ENCODE measurements around the gene AGT.
"Not testable (repeated sequence)": the region's sequence is repeated elsewhere in the genome, so short reads cannot be mapped to it uniquely, and the experiment has no call there.

Gene AGT

DNA sequence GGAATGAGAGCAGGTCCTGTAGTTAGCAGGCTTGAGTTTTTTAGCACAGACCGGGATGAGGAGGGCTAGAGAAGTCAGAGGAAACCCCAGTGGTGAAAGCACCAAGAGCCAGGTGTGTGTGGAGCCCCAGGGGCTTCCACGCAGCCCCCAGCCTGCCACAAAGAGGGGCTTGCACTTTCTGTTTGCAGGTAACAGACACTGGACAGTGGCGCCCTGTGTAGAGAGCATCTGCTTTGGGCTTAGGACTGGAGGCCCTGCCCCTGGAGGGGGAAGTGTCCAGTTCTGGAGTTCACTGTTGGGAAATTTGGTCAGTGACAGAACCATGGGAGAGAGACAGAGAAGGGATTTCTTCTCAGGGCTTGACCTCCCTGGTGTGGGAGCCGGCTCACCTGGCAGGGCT lies 19.5 kb downstream of the AGT start:
- FAIRE-seq (no peak), DNase-seq (ENCODE audit: insufficient read length, low spot score) (no peak)

DNA sequence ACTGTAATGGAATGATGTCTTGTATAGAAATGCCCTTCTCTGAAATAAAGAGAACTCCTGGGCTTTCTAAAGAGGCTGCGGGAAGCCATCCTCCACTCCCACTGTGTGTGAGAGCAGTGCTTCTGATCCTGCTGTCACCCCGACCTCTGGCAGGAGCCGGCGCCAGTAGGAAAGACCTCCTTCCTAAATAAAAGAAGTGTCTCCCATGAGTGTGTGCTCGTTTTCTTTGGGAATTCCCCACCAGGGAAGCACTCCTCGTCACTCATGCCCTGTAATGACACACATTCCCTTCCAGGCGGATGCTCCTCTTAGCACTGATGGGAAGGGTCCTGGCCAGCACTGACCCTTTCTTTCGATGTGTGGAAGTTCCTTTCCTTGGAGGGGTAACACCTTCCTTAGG lies 20.1 kb downstream of the AGT start:
- DNase-seq (ENCODE audit: insufficient read length, low spot score): no peak
- FAIRE-seq: no peak

DNA sequence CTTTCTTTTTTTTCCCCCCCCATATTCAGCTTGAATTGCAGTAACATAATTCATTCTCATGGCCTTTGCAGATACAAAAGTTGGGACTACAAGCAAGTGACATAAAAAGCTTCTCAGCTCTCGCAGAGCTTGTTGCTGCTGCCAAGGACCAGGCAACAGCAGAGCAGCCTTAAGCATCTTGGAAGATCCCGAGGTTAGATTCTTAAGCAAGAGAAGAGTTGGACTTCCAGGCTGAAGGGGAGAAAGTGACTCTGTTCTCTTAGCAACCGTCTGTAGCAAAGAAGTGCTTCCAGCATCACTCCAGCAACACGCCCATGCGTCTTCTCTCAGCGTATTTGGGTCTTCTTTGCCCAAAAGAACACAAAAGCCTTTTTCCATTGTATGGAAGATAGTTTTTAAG lies 20.7 kb downstream of the AGT start:
- no peak for FAIRE-seq
- no peak for DNase-seq (ENCODE audit: insufficient read length, low spot score)

DNA sequence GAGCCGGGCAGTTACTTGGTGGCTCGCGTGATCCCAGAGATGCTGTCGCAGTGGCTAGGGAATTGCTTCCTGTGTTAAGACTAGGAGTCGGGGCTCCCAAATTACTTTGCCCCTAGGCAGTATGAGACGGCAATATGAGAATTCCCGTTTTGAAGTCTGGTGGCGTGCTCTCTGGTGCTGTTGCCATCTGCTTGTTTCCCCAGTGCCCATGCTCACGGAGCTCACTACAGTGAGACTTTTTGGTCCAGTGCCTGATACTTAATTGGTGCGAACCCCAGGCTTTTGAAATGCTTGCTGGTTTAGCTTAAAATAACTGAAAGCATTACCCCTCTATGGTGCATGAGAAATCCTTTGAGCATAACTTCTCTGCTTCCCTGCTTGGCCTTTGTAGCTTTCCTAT lies 22.3 kb downstream of the AGT start:
- FAIRE-seq (no peak), DNase-seq (ENCODE audit: insufficient read length, low spot score) (no peak)

DNA sequence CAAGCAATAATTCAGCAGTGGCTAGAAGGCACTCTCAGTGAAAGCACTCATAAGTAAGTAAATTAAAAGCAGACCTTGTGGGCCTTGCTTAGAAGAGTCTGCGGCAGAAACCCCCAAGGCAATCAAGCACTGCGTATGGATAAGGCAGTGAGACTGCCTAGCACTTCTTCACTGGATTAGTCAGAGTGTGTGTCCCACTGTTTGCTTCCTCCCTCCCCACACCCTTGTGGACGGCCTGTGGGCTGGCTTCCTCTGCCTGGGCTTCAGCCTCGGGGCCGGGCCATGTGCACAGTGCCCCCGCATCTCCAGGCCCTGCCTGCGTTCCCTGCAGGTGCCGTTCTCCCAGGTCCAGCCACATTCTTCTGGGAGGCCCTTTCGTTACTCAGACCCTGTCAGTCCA lies 23.8 kb downstream of the AGT start:
- no peak for FAIRE-seq
- no peak for DNase-seq (ENCODE audit: insufficient read length, low spot score)

DNA sequence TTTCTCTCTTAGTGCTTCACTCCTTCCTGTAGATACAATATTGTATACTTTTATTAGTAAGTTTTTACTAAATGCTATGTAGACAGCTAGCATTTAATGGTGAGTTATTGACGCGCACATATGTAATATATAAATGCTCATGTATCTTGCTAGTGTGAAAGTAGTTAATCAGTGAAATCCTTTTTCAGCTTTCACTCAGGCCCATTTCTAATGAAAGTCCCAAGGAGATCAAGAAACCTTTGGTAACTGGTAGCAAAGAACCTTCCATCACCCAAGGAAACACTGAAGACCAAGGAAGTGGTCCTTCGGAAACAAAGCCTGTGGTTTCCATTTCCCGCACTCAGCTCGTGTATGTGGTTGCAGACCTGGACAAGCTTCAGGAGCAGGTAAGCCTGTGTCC lies 27.2 kb downstream of the AGT start:
- DNase-seq (ENCODE audit: insufficient read length, low spot score): no peak
- no peak for FAIRE-seq

DNA sequence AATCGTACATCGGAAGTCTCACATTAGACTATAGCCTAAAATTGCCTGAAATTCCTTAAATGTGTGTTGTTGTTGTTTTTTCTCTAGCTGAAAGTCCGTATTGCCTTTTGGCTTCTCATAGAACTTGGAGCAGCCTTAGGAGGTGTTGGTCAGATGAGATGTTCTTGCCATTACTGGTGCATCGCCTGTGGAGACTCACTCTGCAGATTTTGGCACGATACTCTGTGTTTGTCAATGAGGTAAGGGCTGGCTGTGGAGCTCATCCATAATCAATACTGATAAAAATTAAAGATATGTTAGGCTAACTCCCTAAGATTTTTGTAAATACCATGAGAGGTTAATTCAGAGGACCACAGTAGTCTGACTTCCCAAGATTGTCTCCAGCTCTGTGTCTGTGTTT lies 28.9 kb downstream of the AGT start:
- DNase-seq (ENCODE audit: insufficient read length, low spot score) (no peak), FAIRE-seq (no peak)

DNA sequence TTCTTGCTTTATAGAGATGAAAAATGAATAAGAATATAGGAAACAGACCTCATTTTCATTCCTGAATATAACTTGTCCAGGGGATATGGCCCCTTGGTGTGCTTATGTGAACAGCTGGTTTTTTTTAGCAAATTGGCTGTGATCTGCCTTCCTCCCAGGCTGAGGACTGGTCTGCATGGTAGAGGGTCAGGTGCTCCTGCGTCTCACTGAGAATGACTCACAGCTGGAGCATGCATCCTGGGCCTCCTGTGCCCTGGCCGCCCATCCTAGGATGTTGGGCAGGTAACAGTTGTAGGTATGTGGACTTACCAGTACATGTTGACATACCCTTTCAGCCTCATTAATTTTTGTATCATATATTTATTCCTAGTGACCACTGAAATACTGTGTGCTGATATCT lies 29.8 kb downstream of the AGT start:
- DNase-seq (ENCODE audit: insufficient read length, low spot score) (no peak), FAIRE-seq (no peak)

DNA sequence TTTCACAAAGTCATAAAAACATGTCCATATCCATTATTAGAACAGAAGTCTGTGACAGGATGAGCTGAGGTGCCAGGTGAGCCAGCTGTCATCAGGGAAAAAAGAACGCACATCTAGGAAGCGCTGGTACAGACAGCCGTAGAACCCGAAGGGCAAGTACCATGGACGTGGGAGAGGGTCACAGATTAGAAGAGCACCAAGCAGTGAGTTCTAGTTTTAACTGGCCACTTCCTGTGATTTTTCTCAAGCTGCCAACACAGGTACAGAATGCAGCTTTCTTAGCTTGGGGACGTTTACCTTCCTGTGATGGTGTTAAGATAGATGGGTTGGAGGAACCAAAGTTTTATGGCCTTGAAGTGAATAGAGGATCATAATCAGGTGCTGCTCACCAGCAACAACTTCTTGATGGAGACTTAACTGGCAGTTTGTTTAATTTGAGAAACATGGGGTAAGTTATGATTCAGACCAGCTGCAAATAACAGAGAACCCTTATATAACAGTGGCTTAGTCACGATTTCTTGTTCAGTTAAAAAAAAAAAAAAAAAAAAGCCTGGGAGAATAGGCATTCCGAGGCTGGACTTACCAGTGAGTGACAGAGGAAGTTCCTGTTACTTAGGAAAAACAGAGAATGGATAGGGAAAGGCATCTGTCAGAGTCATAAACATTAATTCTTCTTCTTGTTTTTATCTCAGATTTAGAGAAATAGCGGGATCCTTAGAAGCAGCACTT lies 30.9 kb downstream of the AGT start:
- FAIRE-seq: no peak

DNA sequence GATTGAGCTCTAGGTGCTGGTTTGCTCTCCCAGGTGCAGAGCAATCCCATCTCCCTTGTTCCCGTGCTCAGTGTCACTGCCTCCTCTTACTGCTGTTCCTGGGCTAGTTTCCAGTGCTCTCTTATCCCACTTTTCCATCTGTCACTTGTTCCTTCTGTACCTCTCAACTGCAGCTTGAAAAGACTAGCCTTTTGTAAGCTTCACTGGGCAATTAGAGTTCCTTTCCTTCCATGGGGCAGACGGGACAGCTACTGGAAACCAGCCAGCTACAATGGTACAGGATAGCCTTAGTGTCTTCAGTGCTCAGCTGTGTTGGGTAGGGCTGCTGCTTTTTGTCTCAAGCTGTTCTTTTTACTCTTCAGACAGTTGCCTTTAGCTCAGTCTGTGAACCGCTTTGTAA lies 31.6 kb downstream of the AGT start:
- DNase-seq (ENCODE audit: insufficient read length, low spot score) (no peak), FAIRE-seq (no peak)

More for the DNA sequence above, 30.9 kb downstream of the AGT start:
- no peak for DNase-seq (ENCODE audit: insufficient read length, low spot score)

DNA sequence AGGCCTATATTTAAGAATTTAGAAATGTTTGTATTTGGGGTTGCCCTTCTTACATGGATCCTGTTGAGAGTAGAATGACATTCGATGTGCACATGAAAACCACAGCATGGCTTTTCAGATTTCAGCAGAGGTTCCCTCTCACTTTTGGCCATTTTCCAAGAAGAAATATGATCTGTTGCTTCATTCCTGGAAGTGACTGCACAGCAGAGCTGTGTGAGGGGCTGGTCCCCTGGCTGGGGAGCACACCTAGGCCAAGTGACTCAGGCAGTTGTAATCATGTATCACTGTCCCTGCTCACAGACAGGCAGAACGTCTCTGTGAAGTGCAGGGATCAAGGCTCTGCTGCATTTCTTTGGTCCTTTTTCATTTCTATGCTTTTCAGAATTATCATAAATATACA lies 32.3 kb downstream of the AGT start:
- FAIRE-seq: no peak
- peak; percentile 67 for DNase-seq (ENCODE audit: insufficient read length, low spot score)

DNA sequence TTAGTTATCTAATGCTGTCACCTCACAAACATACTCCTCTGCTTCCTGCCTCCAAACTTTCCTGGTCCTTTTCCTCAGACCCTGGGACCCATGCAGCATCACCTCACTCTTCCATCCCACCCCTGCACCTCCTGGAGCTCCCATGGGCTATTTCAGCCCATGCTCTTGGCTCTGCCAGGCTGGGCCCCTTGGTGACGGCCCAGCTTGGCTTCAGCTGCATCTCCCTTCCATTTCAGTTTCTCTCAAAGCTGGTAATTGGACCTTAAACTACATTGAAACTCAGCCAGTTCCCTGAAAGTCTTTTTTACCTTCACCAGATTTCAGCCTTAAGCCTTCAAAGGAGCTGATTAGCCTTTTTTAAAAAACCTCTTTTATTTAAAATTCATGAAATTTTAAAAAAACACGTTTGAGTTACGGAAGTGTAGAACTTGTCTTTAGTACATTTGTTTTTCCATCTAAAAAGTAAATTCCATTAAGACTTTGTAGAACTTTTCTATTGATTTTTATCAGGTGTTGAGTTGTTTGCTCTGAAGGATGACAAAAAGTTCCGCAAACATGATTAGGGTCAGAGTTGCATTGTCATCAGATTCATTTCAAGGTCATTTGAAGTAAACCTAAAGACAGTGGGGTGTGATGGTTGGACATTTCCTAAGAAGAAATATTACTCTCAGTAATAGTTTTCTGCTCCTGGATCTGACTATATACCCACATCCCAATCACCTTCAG lies 33.5 kb downstream of the AGT start:
- no peak for FAIRE-seq
- no peak for DNase-seq (ENCODE audit: insufficient read length, low spot score)

DNA sequence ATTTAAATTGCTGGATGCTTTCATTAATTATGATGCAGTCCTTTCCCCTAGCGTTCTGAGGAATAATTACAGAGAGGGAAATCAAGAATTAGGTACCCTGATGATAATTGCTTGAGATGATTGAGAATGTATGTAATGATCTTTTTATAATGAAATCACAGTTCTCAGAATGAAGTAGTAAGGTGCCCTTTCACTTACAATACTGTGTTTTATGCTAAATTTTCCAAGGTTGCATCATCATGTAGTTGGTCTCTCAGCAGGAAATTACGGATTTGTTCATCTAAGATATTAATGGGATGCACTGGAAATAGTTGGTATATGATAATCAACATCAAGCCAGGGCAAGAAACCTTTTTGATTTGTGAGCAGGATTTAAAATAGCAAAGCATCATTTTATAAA lies 34.1 kb downstream of the AGT start:
- DNase-seq (ENCODE audit: insufficient read length, low spot score) (no peak), FAIRE-seq (no peak)

DNA sequence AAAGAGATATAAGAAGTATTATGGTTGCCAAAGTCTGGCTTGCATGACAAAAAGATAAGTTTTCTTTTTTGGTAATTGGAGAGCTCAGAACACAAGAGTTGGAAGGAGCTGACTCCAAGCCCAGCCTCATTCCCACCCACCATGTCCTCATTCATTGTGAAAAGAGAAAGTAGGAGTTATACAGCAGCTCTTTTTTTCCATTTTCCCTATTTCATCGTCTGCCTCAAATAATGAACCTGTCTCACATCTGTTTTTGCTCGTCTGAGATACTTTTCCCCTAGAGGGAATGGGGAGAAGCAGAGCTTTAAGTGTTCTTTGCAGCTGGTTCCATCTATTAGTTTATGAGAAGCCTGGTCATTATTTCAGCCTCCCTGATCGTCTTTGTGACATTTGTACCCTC lies 34.7 kb downstream of the AGT start:
- DNase-seq (ENCODE audit: insufficient read length, low spot score) (no peak), FAIRE-seq (no peak)

DNA sequence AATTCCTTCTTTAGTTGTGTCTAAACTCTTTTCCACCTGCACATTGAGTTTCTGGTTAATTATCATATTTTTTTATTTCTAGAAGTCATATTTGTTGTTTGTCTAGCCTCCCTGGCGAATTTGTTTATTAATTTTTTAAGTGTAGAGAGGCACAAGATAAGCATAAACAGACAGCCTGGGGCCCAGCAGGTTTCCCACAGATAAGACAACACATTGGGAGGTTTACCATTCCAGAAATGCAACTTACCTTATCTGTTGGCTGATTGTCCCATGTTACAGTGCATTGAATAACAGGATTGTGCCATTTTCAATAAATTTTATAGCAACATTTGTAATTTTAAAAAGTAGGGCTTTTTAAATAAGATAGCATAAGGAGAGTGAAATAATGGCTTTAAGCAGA lies 36.7 kb downstream of the AGT start:
- DNase-seq (ENCODE audit: insufficient read length, low spot score): no peak
- FAIRE-seq: no peak

DNA sequence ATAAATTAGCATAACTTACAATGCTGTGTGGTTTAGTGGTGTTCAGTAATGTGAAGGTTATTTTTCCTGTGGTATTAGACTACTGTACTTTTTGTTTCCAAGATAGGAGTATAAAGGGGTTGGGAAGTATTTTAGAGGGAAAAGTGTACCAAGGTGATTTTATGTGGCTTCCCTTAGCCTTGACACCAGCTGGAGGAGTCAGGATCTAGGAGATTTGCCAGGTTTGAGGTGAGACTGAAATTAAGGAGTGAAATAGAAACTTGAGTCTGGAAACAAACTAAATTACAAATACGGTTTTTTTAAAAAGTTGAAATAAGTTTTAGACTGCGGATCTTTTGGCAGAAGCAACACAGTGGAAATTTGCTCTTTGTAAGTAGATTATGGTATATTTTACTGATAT lies 39.3 kb downstream of the AGT start:
- no peak for FAIRE-seq

DNA sequence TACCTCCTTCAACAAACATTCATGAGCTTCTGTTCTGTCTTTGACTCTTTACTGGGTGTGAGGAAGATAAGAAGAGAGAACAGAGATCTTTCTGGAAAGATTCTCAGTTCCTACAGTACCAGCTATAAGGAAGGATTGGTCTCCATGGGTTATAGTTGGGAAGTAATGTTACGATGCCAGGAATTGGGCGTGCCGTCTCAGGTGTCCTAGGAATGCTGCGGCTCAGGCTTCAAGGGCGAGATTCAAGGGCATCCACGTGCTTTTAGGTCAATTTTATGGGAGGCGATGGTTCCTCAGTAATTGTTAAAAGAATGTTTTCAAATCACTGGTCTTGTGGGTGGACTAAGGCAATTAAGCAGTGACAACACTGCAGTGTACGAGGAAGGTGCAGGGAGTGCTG lies 44.4 kb downstream of the AGT start:
- DNase-seq (ENCODE audit: insufficient read length, low spot score) (no peak), FAIRE-seq (no peak)

More for the DNA sequence above, 39.3 kb downstream of the AGT start:
- DNase-seq (ENCODE audit: insufficient read length, low spot score): no peak

DNA sequence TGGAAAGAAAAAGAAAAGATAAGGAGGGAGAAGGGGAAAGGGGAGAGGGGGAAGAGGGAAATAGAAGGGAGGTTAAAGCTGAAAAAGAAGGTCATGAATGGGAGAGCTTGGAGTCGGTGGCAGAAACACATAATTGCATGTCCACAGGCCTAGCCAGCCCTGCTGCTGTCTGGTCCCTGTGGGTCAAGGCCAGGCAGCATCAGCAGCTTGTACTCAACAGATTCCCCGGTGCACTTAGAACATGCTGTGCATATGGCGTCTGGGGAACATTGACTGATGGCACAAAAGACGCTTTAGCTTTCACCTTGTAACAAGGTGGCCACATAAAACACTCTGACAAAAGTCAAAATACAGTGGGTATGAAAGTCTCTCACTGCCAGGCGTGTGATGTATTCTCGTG lies 45.7 kb downstream of the AGT start:
- FAIRE-seq (no peak), DNase-seq (ENCODE audit: insufficient read length, low spot score) (no peak)

DNA sequence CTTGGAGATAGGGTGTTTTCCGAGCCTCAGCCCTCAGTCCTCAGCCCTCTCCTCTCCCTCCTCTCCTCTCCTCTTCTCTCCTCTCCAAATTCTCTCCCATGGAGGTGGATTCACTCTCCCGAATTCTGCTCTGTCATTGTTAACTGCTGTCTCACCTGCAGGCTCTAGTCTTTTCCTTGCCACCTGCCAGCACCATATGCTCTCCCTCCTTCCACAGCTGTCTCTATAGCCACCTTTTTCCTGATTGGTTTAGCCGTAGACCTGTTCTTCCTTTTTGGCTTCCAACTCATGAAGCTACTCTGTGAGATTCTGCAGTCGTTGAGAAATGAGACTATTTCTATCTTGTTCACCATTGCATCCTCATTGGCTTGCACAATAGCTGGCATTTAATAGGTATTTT lies 51.9 kb downstream of the AGT start:
- FAIRE-seq: no peak
- no peak for DNase-seq (ENCODE audit: insufficient read length, low spot score)

DNA sequence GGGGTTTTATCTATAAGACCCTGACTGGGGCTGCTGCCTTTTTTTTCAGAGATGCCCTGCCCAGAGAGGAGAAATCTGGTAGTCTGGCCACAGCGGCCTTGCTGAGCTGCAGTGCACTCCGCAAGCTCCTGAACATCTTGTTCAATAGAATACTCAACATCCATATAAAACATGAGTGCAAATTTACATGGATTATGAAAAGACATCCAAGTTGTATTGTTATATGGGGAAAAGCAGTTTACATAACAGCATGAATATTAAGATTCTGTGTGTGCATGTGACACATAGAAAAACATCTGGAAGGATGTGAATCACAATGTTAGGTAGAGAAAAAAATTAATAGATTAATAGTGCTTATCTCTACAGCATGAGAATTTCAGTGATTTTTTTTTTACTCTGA lies 55.2 kb downstream of the AGT start:
- FAIRE-seq (no peak), DNase-seq (ENCODE audit: insufficient read length, low spot score) (no peak)

DNA sequence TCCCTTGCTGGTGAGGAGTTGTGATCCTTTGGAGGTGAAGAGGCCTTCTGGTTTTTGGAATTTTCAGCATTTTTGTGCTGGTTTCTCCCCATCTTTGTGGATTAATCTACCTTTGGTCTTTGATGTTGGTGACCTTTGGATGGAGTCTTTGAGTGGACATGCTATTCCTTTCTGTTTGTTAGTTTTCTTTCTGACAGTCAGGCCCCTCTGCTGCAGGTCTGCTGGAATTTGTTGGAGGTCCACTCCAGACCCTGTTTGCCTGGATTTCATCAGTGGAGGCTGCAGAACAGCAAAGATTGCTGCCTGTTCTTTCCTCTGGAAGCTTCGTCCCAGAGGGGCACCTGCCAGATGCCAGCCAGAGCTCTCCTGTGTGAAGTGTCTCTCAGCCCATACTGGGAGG lies 55.8 kb downstream of the AGT start:
- DNase-seq (ENCODE audit: insufficient read length, low spot score); FAIRE-seq: not testable (repeated sequence)

DNA sequence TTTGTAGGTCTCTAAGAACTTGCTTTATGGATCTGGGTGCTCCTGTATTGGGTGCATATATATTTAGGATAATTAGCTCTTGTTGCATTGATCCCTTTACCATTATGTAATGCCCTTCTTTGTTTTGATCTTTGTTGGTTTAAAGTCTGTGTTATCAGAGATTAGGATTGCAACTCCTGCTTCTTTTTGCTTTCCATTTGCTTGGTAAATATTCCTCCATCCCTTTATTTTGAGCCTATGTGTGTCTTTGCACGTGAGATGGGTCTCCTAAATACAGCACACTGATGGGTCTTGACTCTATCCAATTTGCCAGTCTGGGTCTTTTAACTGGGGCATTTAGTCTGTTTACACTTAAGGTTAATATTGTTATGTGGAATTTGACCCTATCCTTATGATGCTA lies 57.2 kb downstream of the AGT start:
- not testable (repeated sequence) for FAIRE-seq; DNase-seq (ENCODE audit: insufficient read length, low spot score)

Data from HTR-8/SVneo (cell line).